ENCODE measurements around the gene EN1. TPM values are rescaled to one million over a fixed set of nuclear protein-coding genes. Genes with fewer than 3 reads are reported as not detected.

The EN1 gene
- polyA plus RNA-seq, 1 donor: not detected

Other genes starting within 250 kb of the EN1 start
- gene MARCO, start 94.5 kb upstream of the EN1 start, polyA plus RNA-seq (ENCODE audit: insufficient read length): not detected

All from left kidney (tissue), 1 donor.